HL-60/S4 treated with retinoic acid at 250 ng/mL for 4 days and 3 days (cell line): ENCODE results near the gene TBL3.

ENCODE experiments used
- in situ Hi-C: fragments of 300-500 bp; cut with MboI; formaldehyde crosslinking; loops from 2 replicates; pipeline ENCODE4 v1.7.0; 2022; ENCODE audit warnings: low sequenced_read_pairs

The TBL3 gene

DNA sequence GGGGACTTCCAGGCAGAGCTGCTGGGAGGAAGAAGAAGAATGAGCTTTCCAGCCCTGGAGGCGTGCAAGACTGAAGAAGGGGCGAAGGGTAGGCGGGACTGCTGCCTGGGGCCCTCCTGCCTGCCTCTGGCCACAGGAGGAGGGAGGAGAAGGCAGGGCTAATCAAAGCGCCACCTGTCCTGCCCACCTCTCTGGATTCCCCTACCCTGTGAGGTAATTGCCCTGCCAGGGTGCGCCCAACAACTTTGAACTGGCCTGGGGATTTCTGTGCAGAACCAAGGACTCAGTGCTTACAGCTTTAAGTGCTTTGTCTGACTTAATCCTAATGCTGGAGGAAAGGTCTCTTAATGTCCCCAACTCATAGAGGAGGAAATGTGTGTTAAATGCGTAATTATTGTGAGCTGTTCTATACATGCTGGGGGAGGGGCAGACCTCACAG lies 9.6 kb downstream of the TBL3 start, which contains the start of gene NOXO1:
Gene NOXO1 (minus strand): TSS at position 72 of the 439 bp plus-strand sequence. CDS start 290 bp downstream, outside the sequence.
- in situ Hi-C loops: no loop called here

GRCh38 chr16:1982013-1982433 lies 10.2 kb downstream of the TBL3 start:
- in situ Hi-C loops: no loop called here

DNA sequence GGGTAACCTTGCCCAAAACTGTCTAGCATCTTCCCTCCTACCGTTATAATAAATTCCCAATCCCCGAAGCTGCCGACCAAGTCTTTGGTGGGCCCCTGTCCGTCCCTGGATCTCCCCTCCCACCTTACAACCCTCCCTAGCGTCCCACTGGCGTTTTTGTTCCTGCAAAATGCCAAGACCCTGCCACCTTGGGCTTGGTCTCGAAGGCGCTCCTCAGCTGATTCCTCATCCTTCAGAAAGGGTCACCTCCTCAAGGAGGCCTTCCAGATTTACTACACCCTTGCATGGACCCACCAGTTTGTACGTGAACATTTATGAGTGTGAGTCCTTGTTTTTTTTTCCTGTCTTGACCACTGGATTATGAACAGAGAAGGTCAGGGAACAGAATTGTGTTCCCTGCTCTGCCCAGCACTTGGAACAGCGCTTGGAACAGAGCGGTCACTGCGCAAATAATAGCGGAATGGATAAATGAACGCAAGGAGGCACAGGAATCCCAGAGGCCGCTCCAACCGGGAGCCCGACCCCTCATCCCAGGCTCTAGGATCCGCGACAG lies 11.2 kb downstream of the TBL3 start:
- in situ Hi-C loops: no loop called here

GRCh38 chr16:1983544-1984346 lies 11.9 kb downstream of the TBL3 start, which contains the start of gene GFER:
GFER (plus strand) TSS chr16:1984193; CDS start chr16:1984219, 26 bp downstream.
- in situ Hi-C loops: no loop called here

GRCh38 chr16:1984347-1985225 lies 12.7 kb downstream of the TBL3 start:
- in situ Hi-C loops: no loop called here

DNA sequence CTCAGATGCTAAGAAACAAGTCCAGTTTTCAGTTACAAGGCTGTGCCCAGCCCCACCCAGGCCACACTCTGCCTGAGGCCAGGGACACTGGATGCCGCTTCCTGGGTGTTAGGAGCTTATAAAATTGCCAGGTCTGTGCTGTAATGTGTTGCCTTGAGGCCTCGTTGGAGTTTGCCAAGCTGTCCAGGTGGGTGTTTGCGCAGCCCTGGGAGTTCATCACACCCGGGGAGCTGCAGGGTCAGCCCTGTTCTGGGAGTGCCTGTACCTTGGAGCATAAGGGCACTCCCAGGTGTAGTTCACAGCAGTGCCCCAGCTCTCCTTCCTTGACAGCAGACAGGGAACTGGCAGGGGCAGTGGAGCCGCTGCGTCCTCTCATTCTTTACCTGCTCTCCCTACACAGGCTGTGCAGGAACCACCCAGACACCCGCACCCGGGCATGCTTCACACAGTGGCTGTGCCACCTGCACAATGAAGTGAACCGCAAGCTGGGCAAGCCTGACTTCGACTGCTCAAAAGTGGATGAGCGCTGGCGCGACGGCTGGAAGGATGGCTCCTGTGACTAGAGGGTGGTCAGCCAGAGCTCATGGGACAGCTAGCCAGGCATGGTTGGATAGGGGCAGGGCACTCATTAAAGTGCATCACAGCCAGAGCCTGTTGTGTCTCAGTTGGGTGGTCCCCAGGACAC lies 13.8 kb downstream of the TBL3 start:
- in situ Hi-C loops: no loop called here

DNA sequence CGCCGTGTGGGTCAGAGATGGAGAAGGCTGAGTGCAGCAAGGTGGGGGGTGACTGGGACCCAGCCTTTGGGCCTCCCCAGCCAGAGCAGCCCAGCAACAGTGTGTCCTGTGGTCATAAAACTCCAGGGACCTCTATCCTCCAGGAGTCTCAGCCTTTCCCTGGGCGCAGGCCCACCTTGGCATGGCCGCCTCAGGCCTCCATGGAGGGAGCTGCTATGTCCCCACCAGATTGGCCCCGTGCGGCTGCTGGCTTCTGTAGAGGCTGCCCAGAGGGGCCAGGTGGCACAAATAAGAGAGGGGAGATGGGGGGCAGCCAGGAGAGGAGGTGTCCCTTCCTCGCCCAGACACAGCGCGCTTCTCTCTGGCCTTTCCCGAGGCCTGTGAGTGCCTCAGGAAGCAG lies 15.3 kb downstream of the TBL3 start:
- in situ Hi-C loops: no loop called here

- in situ Hi-C loops: no loop called here
Measured at GRCh38 chr16:1989209-1990100, 17.6 kb downstream of the TBL3 start, which contains the start of gene SYNGR3. SYNGR3 (plus strand) TSS chr16:1989970; CDS start chr16:1990103, 133 bp downstream.

- in situ Hi-C loops: no loop called here
Measured at GRCh38 chr16:1990101-1990350, 18.2 kb downstream of the TBL3 start.

GRCh38 chr16:1990351-1991134 lies 18.7 kb downstream of the TBL3 start:
- in situ Hi-C loops: no loop called here

- in situ Hi-C loops: no loop called here
Measured at GRCh38 chr16:1991135-1991551, 19.3 kb downstream of the TBL3 start.

DNA sequence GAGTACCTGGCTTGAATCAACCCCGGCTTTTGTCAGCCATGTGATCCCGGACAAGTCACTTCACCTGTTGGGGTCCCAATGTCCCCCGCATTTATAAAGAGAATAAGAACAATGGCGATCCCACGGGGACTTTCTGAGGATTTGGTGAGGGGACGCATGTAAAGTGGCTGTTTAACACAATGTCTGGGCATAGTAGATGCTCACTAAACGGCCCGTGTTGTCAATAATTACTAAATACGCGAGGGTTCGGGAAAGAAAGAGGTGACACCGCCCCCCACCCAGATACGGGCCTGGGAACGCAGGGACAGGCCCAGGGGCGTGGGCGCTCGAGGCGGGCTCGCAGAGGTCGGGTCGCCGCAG lies 19.7 kb downstream of the TBL3 start:
- in situ Hi-C loops: no loop called here

GRCh38 chr16:1991948-1992703 lies 20.3 kb downstream of the TBL3 start:
- in situ Hi-C loops: no loop called here

DNA sequence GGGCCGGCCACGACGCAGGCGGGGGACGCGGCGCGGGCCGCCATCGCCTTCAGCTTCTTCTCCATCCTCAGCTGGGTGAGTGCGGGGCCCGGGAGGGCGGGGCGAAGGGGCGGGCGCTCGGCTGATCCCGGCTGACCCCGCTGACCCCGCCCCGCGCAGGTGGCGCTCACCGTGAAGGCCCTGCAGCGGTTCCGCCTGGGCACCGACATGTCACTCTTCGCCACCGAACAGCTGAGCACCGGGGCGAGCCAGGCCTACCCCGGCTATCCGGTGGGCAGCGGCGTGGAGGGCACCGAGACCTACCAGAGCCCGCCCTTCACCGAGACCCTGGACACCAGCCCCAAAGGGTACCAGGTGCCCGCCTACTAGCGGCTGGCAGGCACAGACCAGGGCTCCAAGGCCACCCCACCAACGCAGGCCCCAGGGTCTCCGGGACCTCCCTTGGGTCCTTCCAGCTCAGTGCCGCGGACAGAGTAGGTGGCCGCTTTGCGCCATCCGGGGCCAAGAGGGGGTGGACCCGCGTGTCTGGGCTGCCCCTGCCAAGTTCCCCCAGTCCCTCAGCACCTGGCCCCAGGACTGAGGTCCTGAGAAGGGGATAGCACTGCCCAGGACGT lies 21.0 kb downstream of the TBL3 start:
- in situ Hi-C loops: no loop called here

DNA sequence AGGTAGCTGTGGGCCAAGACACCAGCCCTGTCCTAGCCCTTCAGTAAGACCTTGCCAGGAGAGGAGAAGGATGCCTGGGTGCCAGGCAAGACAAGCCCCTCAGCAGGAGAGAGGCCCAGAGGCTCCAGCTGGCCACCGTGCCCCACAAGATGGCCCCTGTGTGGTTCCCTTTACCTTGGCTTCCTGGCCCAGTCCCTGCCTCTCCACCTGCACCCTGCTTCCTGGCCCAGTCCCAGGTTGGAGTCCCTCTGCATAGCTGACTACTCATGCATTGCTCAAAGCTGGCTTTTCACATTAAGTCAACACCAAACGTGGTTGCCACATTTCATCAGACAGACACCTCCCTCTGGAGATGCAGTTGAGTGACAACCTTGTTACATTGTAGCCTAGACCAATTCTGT lies 21.9 kb downstream of the TBL3 start:
- in situ Hi-C loops: no loop called here

DNA sequence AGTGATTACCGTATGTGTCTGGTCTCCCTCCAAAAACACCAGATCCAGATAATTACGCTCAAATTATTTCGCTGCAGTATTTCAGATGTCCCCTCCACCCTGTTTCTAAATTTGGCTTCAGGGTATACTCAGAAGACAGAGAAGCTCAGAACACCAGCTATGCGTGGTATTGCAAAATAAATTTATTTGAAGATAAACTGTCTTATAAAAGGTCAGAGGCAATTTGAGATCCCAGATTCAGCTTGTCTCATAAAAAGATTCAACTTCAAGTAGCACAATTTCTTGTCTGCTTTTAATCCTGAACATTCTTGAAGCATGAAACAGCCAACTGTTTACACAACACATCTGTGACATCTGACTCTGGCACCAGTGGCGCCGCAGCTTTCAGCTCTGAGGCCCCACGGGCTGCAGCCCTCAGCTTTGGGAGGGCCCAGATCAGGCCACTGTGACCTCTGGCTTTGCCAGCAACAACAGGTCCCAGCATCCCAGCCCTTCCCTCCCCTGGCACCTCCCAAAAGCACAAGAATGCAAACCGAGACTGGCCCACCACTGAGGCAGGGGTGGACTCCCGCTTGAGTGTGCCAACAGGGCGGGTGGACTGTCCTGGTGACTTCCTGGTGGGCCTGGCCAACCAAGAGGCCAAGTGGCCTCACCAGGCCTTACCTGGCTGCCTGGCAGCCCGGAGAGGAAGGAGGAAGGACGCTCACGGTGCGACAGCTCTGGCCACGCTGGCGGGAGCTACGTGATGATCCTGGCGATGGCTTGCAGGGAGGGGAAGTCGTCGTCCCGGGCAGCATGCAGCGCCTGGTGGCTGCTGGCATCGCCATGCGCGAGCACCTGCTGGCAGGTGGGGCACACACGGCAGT lies 25.9 kb downstream of the TBL3 start:
- in situ Hi-C loops: no loop called here

GRCh38 chr16:1998360-1998835 lies 26.5 kb downstream of the TBL3 start:
- in situ Hi-C loops: no loop called here
